A549 (cell line): ENCODE results near the gene CCDC116.

ENCODE experiments used
- CTCF ChIP-seq: fragments of >200 bp; sonication (Bioruptor Twin); formaldehyde crosslinking; IDR thresholded peaks from 3 replicates; pipeline ENCODE4 v1.5.1; 2016
- EP300 ChIP-seq, 2 experiments: fragments of >200 bp; sonication (Bioruptor Twin); formaldehyde crosslinking; IDR thresholded peaks; 2 replicates in 1 of 2; 3 replicates in 1 of 2; pipeline ENCODE4 v1.6.1; 2016 to 2017
- FOSL2 ChIP-seq, 2 experiments: fragments of 450-650 bp in 1 of 2; fragments of >200 bp in 1 of 2; sonication (Bioruptor Twin) in 1 of 2; formaldehyde crosslinking; IDR thresholded peaks; 2 replicates each; pipeline versions ENCODE4 v1.5.0 to v1.6.1; 2016 to 2020; ENCODE audit warnings: mild to moderate bottlenecking in 1 of 2, moderate library complexity in 1 of 2
- HDAC2 ChIP-seq: fragments of 200-600 bp; sonication (generic); IDR thresholded peaks from 2 replicates; pipeline ENCODE4 v1.6.1; 2016
- MAX ChIP-seq: IDR thresholded peaks from 2 replicates; pipeline ENCODE4 v1.6.1; 2012
- MAZ ChIP-seq: fragments of 150-350 bp; IDR thresholded peaks from 2 replicates; pipeline ENCODE4 v1.6.1; 2014; ENCODE audit warnings: antibody characterized with exemption, low read depth, low read length, borderline replicate concordance
- NR3C1 ChIP-seq: fragments of >200 bp; sonication (Bioruptor Twin); formaldehyde crosslinking; IDR thresholded peaks from 3 replicates; pipeline ENCODE4 v1.6.1; 2017
- USF2 ChIP-seq: fragments of 450-650 bp; IDR thresholded peaks from 2 replicates; pipeline ENCODE4 v1.6.1; 2014; ENCODE audit warnings: antibody characterized with exemption

GRCh38 chr22:21631025-21631424 is 1.5 kb upstream of the CCDC116 start:
- no peak for TF ChIP-seq MAX
- no peak for TF ChIP-seq EP300 (IDR thresholded peaks at IDR 0.05)
- TF ChIP-seq USF2 = no peak
- no peak for TF ChIP-seq NR3C1
- no peak for TF ChIP-seq FOSL2 (IDR thresholded peaks at IDR 0.05)
- no peak for TF ChIP-seq FOSL2 (CRISPR knock-in tag; IDR thresholded peaks at IDR 0.05)
- no peak for TF ChIP-seq HDAC2
- no peak for TF ChIP-seq CTCF
- TF ChIP-seq MAZ = no peak
